Measurements from ENCODE around the gene CPEB3. TPM values are rescaled to one million over a fixed set of nuclear protein-coding genes. Genes with fewer than 3 reads are reported as not detected.

CPEB3 gene
- total and polyA plus RNA-seq, 3 donors from 2014 or later: 19.4 to 32.4 (median 23.5) TPM

- TF ChIP-seq CTCF (IDR thresholded peaks at IDR 0.05) (no peak), POLR2A (IDR thresholded peaks at IDR 0.05) (no peak)
- H3K4me1 ChIP-seq: no peaks in the 10 kb centered on the region
- H3K27ac ChIP-seq: no peak overlapping the region
- H3K4me3 ChIP-seq: no peak overlapping the region
- H3K27me3 ChIP-seq: no peaks in the 10 kb centered on the region
- no peak for DNase-seq
- no peaks in the 10 kb centered on the region for H3K9me3 ChIP-seq
- 95 to 97% methylated on average over 2 of the region's 2 CpGs for WGBS, 2 donors
- intact Hi-C loops (cut with DNase I; ENCODE audit: low total_unique reads): no loop called here
- H3K36me3 ChIP-seq (ENCODE audit: low read depth, missing control alignments): no peaks in the 10 kb centered on the region
Observed at GRCh38 chr10:92001995-92002394, 288.9 kb downstream of the CPEB3 start.

GRCh38 chr10:92001581-92001980 lies 289.3 kb downstream of the CPEB3 start:
- no peak overlapping the region for H3K27ac ChIP-seq
- no peak overlapping the region for H3K4me3 ChIP-seq
- H3K36me3 ChIP-seq (ENCODE audit: low read depth, missing control alignments): no peaks in the 10 kb centered on the region
- intact Hi-C loops (cut with DNase I; ENCODE audit: low total_unique reads): no loop called here
- TF ChIP-seq POLR2A (IDR thresholded peaks at IDR 0.05) (no peak), CTCF (IDR thresholded peaks at IDR 0.05) (no peak)
- no peaks in the 10 kb centered on the region for H3K27me3 ChIP-seq
- WGBS, 2 donors: 87 to 92% methylated on average over 3 of the region's 3 CpGs
- no peaks in the 10 kb centered on the region for H3K4me1 ChIP-seq
- no peak for DNase-seq
- H3K9me3 ChIP-seq: no peaks in the 10 kb centered on the region

Small RNA genes within 50 kb of the gene (small RNA-seq; reads per million reads assigned to genes)
- gene RF00019 (0 reads per million in 2 donors), gene RF00402 (0 reads per million in 2 donors), gene RF00622 (0 reads per million in 2 donors), gene RNY3P12 (0 reads per million in 2 donors)

Other genes starting within 250 kb of the CPEB3 start
- 10 to 100 TPM; 17.1 to 23.3 TPM for gene MARCHF5, start 89 bp upstream of the CPEB3 start, total RNA-seq
- gene MARCHF5, start 89 bp upstream of the CPEB3 start, polyA plus RNA-seq (ENCODE audit: insufficient read depth, low read depth, low replicate concordance): 53.9 TPM

Data from testis (tissue), 3 donors.